ENCODE results near the gene STK25.

GRCh38 chr2:241541564-241542277 is 33.3 kb upstream of the STK25 start:
- TF ChIP-seq CTCF (conservative IDR thresholded peaks at IDR 0.05; ENCODE audit: low read length) (no peak), EZH2phosphoT487 (IDR thresholded peaks at IDR 0.05; ENCODE audit: borderline replicate concordance, low read depth, low read length) (no peak)
